ENCODE data around the gene FKBP1B.
A peak's percentile ranks its signal among the peaks of the same experiment; 100 is the strongest.
"Not testable (repeated sequence)": the region's sequence is repeated elsewhere in the genome, so short reads cannot be mapped to it uniquely, and the experiment has no call there.

Gene FKBP1B

GRCh38 chr2:24058564-24059271 is 9.2 kb downstream of the FKBP1B start:
- DNase-seq (ENCODE audit: low read depth in 1 of 2, low spot score in 1 of 2), result no peak

- no peak for DNase-seq (ENCODE audit: low read depth in 1 of 2, low spot score in 1 of 2)
Measured at GRCh38 chr2:24065341-24065740, 15.8 kb downstream of the FKBP1B start.

GRCh38 chr2:24072259-24072658 is 22.7 kb downstream of the FKBP1B start:
- DNase-seq (ENCODE audit: low read depth in 1 of 2, low spot score in 1 of 2), result no peak

GRCh38 chr2:24073816-24074215 is 24.3 kb downstream of the FKBP1B start:
- DNase-seq (ENCODE audit: low read depth in 1 of 2, low spot score in 1 of 2), result no peak

GRCh38 chr2:24075259-24075658 is 25.7 kb downstream of the FKBP1B start:
- no peak for DNase-seq (ENCODE audit: low read depth in 1 of 2, low spot score in 1 of 2)

GRCh38 chr2:24075915-24076848 is 26.6 kb downstream of the FKBP1B start, which contains the start of gene SF3B6:
Gene SF3B6, minus strand, starts transcription at chr2:24076326. Its CDS starts 97 bp downstream, at chr2:24076229.
- DNase-seq (ENCODE audit: low read depth in 1 of 2, low spot score in 1 of 2), result peak; percentile 98 to 99

- DNase-seq (ENCODE audit: low read depth in 1 of 2, low spot score in 1 of 2), result no peak
Measured at GRCh38 chr2:24076849-24077534, 27.5 kb downstream of the FKBP1B start.

GRCh38 chr2:24077535-24077877 is 28.0 kb downstream of the FKBP1B start:
- no peak for DNase-seq (ENCODE audit: low read depth in 1 of 2, low spot score in 1 of 2)

GRCh38 chr2:24077879-24078278 is 28.3 kb downstream of the FKBP1B start:
- no peak for DNase-seq (ENCODE audit: low read depth in 1 of 2, low spot score in 1 of 2)

- no peak for DNase-seq (ENCODE audit: low read depth in 1 of 2, low spot score in 1 of 2)
Measured at GRCh38 chr2:24080701-24081100, 31.2 kb downstream of the FKBP1B start.

- no peak for DNase-seq (ENCODE audit: low read depth in 1 of 2, low spot score in 1 of 2)
Measured at GRCh38 chr2:24082787-24083566, 33.4 kb downstream of the FKBP1B start.

- no peak for DNase-seq (ENCODE audit: low read depth in 1 of 2, low spot score in 1 of 2)
Measured at GRCh38 chr2:24083567-24084385, 34.2 kb downstream of the FKBP1B start.

- peak; percentile 69 to 76 for DNase-seq (ENCODE audit: low read depth in 1 of 2, low spot score in 1 of 2)
Measured at GRCh38 chr2:24084386-24085199, 35.1 kb downstream of the FKBP1B start, which contains the start of gene TP53I3. Gene TP53I3, minus strand, starts transcription at chr2:24084834. Its CDS starts 508 bp downstream, at chr2:24084326.

GRCh38 chr2:24085200-24085489 is 35.6 kb downstream of the FKBP1B start:
- no peak for DNase-seq (ENCODE audit: low read depth in 1 of 2, low spot score in 1 of 2)

GRCh38 chr2:24086241-24086640 is 36.7 kb downstream of the FKBP1B start:
- DNase-seq (ENCODE audit: low read depth in 1 of 2, low spot score in 1 of 2), result no peak

GRCh38 chr2:24087032-24087431 is 37.5 kb downstream of the FKBP1B start:
- DNase-seq (ENCODE audit: low read depth in 1 of 2, low spot score in 1 of 2), result no peak

GRCh38 chr2:24088821-24089359 is 39.3 kb downstream of the FKBP1B start:
- no peak for DNase-seq (ENCODE audit: low read depth in 1 of 2, low spot score in 1 of 2)

- DNase-seq (ENCODE audit: low read depth in 1 of 2, low spot score in 1 of 2), result not testable (repeated sequence)
Measured at GRCh38 chr2:24093270-24093669, 43.7 kb downstream of the FKBP1B start.

- DNase-seq (ENCODE audit: low read depth in 1 of 2, low spot score in 1 of 2), result not testable (repeated sequence)
Measured at GRCh38 chr2:24095171-24095677, 45.7 kb downstream of the FKBP1B start.

Measured in activated T-helper 1 cell treated with anti-CD3 and anti-CD28 coated beads, Interleukin-2, amount 50 U/mL, for 16 hours (primary cell).